Thoracic aorta (tissue), 2 donors: ENCODE results near the gene MFGE8. TPM values are rescaled to one million over a fixed set of nuclear protein-coding genes. Genes with fewer than 3 reads are reported as not detected.
"Not testable (repeated sequence)": the region's sequence is repeated elsewhere in the genome, so short reads cannot be mapped to it uniquely, and the experiment has no call there.

Experiments
- ATAC-seq: fragments of 150-250 bp; one replicate; pipeline ENCODE4 v1.8.0; 2017; ENCODE audit warnings: low read depth; ENCODE audit not compliant: insufficient number of reproducible peaks, low FRiP score
- DNase-seq: peaks from one replicate; pipeline ENCODE4 v3.0.0-alpha.2; 2020; ENCODE audit warnings: low spot score
- H3K27ac ChIP-seq, 2 donors: fragments of 200-600 bp; sonication (generic); 1 replicate in 1 of 2; 2 replicates in 1 of 2; pipeline ENCODE4 v1.5.1; 2016; ENCODE audit warnings: mild to moderate bottlenecking in 2 of 2, moderate library complexity in 2 of 2
- H3K27me3 ChIP-seq: fragments of 200-600 bp; sonication (generic); replicated peaks from 2 replicates; pipeline ENCODE4 v1.6.0; 2016; ENCODE audit warnings: mild to moderate bottlenecking; ENCODE audit not compliant: insufficient read depth
- H3K36me3 ChIP-seq: fragments of 200-600 bp; sonication (generic); one replicate; pipeline ENCODE4 v1.5.1; 2016
- H3K4me1 ChIP-seq, 2 donors: fragments of 200-600 bp; sonication (generic); 1 replicate in 1 of 2; 2 replicates in 1 of 2; pipeline versions ENCODE4 v1.5.1 to v1.6.0; 2016; ENCODE audit warnings: low read depth in 2 of 2, mild to moderate bottlenecking in 1 of 2; ENCODE audit not compliant: control insufficient read depth in 1 of 2
- H3K4me3 ChIP-seq: fragments of 200-600 bp; sonication (generic); 2 replicates; pipeline ENCODE4 v1.5.1; 2016; ENCODE audit warnings: mild to moderate bottlenecking
- H3K9me3 ChIP-seq: fragments of 200-600 bp; sonication (generic); 2 replicates; pipeline ENCODE4 v1.5.1; 2016
- total RNA-seq, 2 donors: library from RNA; depleted of rRNA; stranded (reverse); fragments of >200 nt; gene quantifications; one replicate each; pipeline versions ENCODE4 v1.1.0 to v1.2.3, GENCODE V29; 2016
- TF ChIP-seq, protein P1 (sequence below): fragments of 200-600 bp; sonication (generic); IDR thresholded peaks from one replicate; pipeline ENCODE4 v1.5.1; 2019; ENCODE audit warnings: antibody characterized with exemption

MFGE8 gene
- total RNA-seq, 2 donors from 2014 or later: 1,687 to 3,053 TPM

DNA sequence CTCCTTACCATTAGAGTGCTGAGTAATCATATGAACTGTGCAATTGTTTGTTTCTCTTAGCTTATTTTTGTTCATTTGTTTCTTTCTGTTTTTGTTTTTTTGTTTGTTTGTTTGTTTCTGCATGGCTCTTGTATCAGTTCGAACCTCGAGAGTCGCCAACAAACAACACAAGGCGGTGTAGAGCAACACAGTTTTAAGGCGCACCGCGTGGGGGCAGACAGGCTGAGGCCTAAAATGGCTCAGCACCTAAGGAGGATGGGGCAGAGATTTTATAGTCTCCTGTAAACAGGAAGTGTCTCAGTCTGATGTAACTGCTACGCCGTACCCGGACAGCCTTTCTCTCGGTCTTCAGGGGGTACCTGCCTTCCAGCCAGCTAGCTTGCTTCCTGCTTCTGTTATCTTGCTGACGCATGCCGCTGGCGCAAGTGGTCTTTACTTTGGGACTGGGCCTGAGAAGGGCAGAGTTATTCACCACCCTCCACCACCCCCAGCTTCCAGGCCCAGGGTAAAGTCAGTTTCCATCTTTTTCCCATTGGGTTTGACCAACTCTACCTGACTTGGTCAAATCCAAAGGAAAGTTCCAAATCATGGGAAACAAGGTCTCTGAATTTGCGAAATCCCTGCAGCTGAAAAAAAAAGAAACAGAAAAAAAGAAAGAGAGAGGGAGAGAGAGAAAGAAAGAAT is 25.8 kb upstream of the MFGE8 start:
- no peaks in the 10 kb centered on the region for H3K27me3 ChIP-seq
- H3K36me3 ChIP-seq: no peaks in the 10 kb centered on the region
- TF ChIP-seq, protein P1, sequence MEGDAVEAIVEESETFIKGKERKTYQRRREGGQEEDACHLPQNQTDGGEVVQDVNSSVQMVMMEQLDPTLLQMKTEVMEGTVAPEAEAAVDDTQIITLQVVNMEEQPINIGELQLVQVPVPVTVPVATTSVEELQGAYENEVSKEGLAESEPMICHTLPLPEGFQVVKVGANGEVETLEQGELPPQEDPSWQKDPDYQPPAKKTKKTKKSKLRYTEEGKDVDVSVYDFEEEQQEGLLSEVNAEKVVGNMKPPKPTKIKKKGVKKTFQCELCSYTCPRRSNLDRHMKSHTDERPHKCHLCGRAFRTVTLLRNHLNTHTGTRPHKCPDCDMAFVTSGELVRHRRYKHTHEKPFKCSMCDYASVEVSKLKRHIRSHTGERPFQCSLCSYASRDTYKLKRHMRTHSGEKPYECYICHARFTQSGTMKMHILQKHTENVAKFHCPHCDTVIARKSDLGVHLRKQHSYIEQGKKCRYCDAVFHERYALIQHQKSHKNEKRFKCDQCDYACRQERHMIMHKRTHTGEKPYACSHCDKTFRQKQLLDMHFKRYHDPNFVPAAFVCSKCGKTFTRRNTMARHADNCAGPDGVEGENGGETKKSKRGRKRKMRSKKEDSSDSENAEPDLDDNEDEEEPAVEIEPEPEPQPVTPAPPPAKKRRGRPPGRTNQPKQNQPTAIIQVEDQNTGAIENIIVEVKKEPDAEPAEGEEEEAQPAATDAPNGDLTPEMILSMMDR: no peak
- H3K27ac ChIP-seq: no peak overlapping the region
- no peak for ATAC-seq
- H3K4me1 ChIP-seq: no peaks in the 10 kb centered on the region
- DNase-seq: no peak
- H3K9me3 ChIP-seq: no peaks in the 10 kb centered on the region
- H3K4me3 ChIP-seq: no peak overlapping the region

DNA sequence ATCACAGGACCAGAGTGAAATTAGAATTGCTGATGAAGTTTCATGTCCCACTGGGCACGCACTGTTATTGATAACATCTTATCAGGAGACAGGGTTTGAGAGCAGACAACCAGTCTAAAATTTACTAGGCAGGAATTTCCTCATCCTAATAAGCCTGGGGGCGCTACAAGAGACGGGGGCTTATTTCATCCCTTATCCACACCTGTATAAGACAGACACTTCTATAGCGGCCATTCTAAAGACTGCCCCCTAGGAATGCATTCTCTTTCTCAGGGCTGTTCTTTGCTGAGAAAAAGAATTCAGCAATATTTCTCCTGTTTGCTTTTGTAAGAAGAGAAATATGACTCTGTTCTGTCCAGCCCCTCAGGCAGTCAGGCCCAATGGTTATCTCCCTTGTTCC is 21.3 kb upstream of the MFGE8 start:
- not testable (repeated sequence) for H3K27ac ChIP-seq, H3K9me3 ChIP-seq, DNase-seq, H3K4me1 ChIP-seq, H3K4me3 ChIP-seq, H3K36me3 ChIP-seq, H3K27me3 ChIP-seq, ATAC-seq

DNA sequence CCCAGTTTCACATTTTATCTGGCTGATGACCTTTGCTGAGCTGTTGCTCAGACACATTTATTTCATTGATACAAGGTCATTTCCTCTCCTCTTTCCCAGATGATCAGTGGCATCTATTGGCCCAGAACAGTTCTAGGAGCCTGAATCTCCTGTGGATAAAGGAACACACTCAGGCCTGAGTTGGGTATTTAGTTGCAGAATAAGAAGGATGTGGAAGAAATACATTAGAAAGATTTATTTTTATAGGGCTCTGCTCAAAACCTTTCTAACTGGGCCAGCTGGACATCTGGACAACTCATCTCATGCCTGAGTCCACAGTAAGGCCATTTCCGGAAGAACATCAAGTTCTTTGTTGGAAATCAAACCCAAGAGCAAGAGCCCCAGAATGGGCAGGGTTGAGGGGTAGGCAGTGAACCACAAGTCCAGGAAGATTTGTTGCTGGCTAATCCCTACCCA is 19.7 kb upstream of the MFGE8 start:
- no peak overlapping the region for H3K27ac ChIP-seq
- no peaks in the 10 kb centered on the region for H3K27me3 ChIP-seq
- no peak for DNase-seq
- no peak for ATAC-seq
- H3K36me3 ChIP-seq: no peaks in the 10 kb centered on the region
- no peaks in the 10 kb centered on the region for H3K9me3 ChIP-seq
- H3K4me3 ChIP-seq: no peak overlapping the region
- H3K4me1 ChIP-seq: no peaks in the 10 kb centered on the region
- TF ChIP-seq, protein P1: no peak

DNA sequence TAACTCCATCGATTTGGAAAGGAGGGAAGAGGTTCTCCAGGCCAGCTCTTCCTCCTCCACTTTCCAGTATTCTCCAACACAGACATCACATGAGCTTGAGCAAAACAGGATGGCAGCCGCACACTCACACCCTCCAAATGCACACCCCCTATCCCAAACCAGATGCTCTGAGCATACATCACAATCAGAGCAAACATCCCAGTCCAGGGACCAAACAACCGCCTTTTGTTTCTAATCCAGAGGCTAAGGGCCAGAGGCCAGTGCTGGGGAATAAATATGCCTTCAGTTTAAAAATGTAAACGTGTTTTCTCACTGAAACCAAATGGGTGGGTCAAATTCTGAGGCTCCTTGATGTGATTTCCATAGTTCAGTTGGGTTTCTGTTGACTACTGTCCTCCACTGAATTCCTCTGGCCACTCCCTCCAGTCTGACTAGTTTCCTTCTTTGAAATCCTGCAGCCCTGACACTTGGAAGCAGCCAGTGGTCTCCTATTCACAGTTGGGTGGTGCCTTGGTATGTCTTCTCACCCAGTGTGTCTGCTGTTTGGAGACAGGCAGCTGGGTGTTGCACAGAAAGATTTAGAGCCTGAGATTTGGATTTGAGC is 19.2 kb upstream of the MFGE8 start:
- ATAC-seq (no peak), DNase-seq (no peak)
- no peak overlapping the region for H3K27ac ChIP-seq

DNA sequence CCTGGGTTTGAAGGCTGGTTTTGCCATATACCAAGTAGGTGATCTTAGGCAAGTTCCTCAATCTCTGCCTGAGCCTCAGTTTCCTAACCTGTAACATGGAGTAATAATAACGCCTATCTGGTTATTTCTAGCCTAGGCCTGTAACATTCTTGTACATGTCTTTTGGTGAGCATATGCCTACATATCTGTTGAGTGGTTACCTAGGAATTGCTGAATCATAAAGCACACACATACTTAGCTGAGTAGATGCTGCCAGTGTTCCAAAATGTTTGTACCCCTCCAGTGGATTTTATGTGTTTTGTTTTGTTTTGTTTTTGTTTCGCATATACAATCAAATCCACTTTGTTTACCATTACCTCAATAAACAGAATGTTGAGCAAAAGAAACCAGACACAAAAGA is 17.4 kb upstream of the MFGE8 start:
- DNase-seq: no peak

More for the DNA sequence above, 19.2 kb upstream of the MFGE8 start:
- Histone ChIP-seq H3K27me3 (no peaks in the 10 kb centered on the region), H3K4me3 (no peak overlapping the region), H3K36me3 (no peaks in the 10 kb centered on the region), H3K4me1 (no peaks in the 10 kb centered on the region), H3K9me3 (no peaks in the 10 kb centered on the region)
- TF ChIP-seq, protein P1: no peak

DNA sequence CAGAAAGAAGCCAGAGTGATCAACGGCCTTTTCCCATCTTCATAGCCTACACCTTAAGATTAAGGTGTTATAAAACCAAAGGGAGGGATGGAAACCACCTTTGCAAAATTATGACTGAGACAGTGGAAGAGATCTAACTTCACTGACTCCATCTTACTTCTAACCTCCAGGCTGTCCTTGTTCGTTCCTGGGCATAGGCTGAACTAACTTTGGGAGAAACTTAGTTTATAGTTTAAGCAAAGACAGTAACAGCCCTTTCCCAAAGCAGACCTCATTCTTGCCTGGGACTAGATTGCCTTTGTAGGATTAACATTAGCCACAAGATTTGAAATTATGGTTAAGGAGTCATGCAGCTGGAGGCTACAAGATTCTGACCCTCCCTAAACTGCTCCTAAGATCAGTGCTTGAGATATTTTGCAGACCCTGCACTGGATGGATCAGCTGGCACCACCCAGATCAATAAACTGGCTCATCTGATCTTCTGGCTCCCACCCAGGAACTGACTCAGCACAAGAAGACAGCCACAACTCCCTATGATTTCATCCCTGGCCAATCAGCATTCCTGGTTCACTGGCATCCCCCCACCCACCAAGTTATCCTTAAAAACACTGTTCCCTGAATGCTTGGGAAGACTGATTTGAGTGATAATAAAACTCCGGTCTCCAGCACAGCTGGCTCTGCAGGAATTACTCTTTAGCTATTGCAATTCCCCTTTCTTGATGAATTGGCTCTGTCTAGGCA is 16.3 kb upstream of the MFGE8 start:
- H3K4me3 ChIP-seq, H3K27me3 ChIP-seq, DNase-seq, H3K27ac ChIP-seq, H3K9me3 ChIP-seq, H3K36me3 ChIP-seq, H3K4me1 ChIP-seq, ATAC-seq: not testable (repeated sequence)

More for the DNA sequence above, 17.4 kb upstream of the MFGE8 start:
- Histone ChIP-seq H3K27ac (no peak overlapping the region), H3K9me3 (no peaks in the 10 kb centered on the region), H3K4me3 (no peak overlapping the region), H3K27me3 (no peaks in the 10 kb centered on the region), H3K36me3 (no peaks in the 10 kb centered on the region), H3K4me1 (no peaks in the 10 kb centered on the region)
- ATAC-seq: no peak
- TF ChIP-seq, protein P1: no peak

DNA sequence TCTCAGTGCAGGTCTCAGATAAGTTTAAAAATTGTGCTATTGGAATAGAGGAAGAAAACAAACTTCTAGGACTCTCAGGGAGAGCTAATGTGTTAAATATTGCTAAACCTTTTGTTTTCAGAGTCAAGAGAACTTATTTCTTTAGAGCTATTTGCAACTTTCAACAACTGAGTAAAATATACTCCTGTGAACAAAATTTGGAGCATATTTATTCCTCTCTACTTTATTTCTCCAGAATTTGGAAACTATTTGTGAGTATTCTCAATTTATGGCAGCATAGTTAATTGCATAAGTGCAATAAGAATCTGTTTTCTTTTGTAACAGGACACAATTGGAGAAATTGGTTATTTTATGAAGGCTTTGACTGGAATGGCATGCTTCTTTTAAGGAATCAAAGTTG is 15.0 kb upstream of the MFGE8 start:
- not testable (repeated sequence) for H3K27ac ChIP-seq, H3K4me3 ChIP-seq, H3K9me3 ChIP-seq, H3K27me3 ChIP-seq, ATAC-seq, DNase-seq, H3K36me3 ChIP-seq, H3K4me1 ChIP-seq

DNA sequence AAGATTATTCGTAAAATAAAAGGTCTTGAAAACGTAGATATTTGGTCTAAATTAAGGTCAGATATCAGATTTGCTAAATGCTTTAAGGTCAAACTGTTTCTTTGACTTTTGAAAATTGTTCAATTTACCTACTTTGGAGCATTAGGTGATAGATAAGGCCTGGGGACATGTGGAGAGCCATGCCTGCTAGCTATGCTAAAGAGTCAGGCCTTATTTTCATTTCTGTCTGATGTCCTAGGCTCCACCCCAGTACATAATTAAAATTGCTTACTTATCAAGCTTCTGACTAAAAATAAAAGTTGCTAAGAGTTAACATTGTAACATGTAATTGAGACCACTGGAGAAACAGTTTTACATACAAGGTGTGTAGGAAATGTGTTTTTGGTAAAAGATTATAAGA is 12.5 kb upstream of the MFGE8 start:
- not testable (repeated sequence) for H3K9me3 ChIP-seq, H3K36me3 ChIP-seq, H3K4me1 ChIP-seq, H3K27me3 ChIP-seq, H3K27ac ChIP-seq, ATAC-seq, H3K4me3 ChIP-seq, DNase-seq
